WTC11 (cell line): ENCODE measurements around the gene CHMP5.

Experiments used
- NFYB ChIP-seq: sonication (generic); formaldehyde crosslinking; conservative IDR thresholded peaks from 2 replicates; pipeline ENCODE4 v1.8.0; 2022; ENCODE audit warnings: low read depth, missing genetic modification reagents
- RELA ChIP-seq: sonication (generic); formaldehyde crosslinking; IDR thresholded peaks from 2 replicates; pipeline ENCODE4 v1.8.1; 2022; ENCODE audit warnings: missing genetic modification reagents, mild to moderate bottlenecking, borderline replicate concordance
- TEAD4 ChIP-seq: sonication (generic); formaldehyde crosslinking; IDR thresholded peaks from 2 replicates; pipeline ENCODE4 v1.8.0; 2022; ENCODE audit warnings: mild to moderate bottlenecking, missing genetic modification reagents
- TF ChIP-seq, protein P1 (sequence below): fragments of 200-600 bp; IDR thresholded peaks from 2 replicates; pipeline ENCODE4 v1.8.0; 2022; ENCODE audit warnings: antibody characterized with exemption
- TF ChIP-seq, protein P2 (sequence below): sonication (generic); formaldehyde crosslinking; conservative IDR thresholded peaks from 2 replicates; pipeline ENCODE4 v1.8.1; 2022; ENCODE audit warnings: mild to moderate bottlenecking, missing genetic modification reagents
- TF ChIP-seq, protein P3 (sequence below): sonication (generic); formaldehyde crosslinking; IDR thresholded peaks from 2 replicates; pipeline ENCODE4 v1.8.1; 2022; ENCODE audit warnings: low read depth, mild to moderate bottlenecking, moderate library complexity, missing genetic modification reagents, borderline replicate concordance

DNA sequence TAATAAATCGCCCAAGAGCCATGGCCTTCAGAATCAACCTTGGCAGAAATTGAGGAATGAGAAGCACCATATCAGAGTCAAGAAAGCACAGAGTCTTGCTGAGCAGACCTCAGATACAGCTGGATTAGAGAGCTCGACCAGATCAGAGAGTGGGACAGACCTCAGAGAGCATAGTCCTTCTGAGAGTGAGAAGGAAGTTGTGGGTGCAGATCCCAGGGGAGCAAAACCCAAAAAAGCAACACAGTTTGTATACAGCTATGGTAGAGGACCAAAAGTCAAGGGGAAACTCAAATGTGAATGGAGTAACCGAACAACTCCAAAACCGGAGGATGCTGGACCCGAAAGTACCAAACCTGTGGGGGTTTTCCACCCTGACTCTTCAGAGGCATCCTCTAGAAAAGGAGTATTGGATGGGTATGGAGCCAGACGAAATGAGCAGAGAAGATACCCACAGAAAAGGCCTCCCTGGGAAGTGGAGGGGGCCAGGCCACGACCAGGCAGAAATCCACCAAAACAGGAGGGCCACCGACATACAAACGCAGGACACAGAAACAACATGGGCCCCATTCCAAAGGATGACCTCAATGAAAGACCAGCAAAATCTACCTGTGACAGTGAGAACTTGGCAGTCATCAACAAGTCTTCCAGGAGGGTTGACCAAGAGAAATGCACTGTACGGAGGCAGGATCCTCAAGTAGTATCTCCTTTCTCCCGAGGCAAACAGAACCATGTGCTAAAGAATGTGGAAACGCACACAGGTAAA lies 30.0 kb downstream of the CHMP5 start:
- TF ChIP-seq, protein P1, sequence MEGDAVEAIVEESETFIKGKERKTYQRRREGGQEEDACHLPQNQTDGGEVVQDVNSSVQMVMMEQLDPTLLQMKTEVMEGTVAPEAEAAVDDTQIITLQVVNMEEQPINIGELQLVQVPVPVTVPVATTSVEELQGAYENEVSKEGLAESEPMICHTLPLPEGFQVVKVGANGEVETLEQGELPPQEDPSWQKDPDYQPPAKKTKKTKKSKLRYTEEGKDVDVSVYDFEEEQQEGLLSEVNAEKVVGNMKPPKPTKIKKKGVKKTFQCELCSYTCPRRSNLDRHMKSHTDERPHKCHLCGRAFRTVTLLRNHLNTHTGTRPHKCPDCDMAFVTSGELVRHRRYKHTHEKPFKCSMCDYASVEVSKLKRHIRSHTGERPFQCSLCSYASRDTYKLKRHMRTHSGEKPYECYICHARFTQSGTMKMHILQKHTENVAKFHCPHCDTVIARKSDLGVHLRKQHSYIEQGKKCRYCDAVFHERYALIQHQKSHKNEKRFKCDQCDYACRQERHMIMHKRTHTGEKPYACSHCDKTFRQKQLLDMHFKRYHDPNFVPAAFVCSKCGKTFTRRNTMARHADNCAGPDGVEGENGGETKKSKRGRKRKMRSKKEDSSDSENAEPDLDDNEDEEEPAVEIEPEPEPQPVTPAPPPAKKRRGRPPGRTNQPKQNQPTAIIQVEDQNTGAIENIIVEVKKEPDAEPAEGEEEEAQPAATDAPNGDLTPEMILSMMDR = no peak
- TF ChIP-seq TEAD4 (CRISPR knock-in tag) (no peak), RELA (CRISPR knock-in tag) (no peak), NFYB (CRISPR knock-in tag) (no peak)
- TF ChIP-seq, protein P2, sequence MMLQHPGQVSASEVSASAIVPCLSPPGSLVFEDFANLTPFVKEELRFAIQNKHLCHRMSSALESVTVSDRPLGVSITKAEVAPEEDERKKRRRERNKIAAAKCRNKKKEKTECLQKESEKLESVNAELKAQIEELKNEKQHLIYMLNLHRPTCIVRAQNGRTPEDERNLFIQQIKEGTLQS = no peak
- TF ChIP-seq, protein P3, sequence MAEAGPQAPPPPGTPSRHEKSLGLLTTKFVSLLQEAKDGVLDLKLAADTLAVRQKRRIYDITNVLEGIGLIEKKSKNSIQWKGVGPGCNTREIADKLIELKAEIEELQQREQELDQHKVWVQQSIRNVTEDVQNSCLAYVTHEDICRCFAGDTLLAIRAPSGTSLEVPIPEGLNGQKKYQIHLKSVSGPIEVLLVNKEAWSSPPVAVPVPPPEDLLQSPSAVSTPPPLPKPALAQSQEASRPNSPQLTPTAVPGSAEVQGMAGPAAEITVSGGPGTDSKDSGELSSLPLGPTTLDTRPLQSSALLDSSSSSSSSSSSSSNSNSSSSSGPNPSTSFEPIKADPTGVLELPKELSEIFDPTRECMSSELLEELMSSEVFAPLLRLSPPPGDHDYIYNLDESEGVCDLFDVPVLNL (CRISPR knock-in tag) = no peak
